ENCODE measurements around the gene MOCS3.
"Not testable (repeated sequence)": the region's sequence is repeated elsewhere in the genome, so short reads cannot be mapped to it uniquely, and the experiment has no call there.

MOCS3 gene

DNA sequence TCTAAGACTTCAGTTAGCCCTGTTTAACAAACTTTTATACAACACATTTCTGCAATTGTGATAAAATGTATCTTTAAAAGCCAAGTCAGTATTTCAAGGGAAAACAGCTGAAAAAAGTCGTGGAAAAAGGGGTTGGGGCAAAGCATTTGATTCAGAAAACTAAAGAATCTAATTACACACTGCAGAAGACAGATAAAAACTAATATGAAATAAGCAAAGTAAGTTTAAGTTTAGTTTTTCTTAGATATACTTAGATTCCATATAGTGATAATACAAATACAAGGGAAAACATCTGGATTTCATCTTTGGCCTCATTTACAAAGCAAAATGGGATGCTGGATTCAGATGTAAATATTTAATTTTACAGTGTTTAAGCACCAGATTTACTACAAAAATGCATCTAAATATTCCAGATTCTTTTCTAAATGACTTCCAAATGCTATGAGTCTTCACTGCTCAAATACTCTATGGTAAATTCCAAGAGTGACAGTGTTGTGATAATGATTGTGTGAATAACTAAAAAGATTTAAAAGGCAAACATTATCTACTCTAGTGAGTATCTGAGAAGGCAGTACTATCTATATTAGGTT is 25.8 kb upstream of the MOCS3 start:
- no peak for DNase-seq (ENCODE audit: low read depth)

DNA sequence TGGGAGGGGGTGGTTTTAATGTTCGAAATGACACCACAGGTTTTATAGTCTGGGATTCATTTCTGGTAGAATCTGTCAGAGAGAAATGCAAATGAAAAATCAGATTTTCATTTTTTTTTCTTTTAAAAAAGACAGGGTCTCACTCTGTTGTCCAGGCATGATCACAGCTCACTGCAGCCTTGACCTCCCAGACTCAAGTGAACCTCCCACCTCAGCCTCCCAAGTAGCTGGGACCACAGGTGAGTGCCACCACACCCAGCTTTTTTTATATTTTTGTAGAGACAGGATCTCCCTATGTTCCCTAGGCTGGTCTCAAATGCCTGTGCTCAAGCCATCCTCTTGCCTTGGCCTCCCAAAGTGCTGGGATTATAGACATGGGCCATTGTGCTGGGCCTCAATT is 25.0 kb upstream of the MOCS3 start:
- no peak for DNase-seq (ENCODE audit: low read depth)

DNA sequence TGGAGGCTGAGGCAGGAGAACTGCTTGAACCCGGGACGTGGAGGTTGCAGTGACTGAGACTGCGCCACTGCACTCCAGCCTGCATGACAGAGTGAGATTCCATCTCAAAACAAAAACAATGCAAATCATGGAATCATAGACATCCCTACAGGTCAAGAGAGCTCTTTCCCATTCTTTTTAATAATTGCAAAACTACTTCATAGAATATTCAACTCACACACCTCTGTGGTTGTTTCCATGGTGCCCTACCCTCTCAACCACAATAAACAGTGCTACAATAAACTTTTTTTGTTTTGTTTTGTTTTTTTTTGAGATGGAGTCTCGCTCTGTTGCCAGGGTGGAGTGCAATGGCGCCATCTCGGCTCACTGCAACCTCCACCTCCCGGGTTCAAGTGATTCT is 15.5 kb upstream of the MOCS3 start:
- DNase-seq (ENCODE audit: low read depth): no peak

DNA sequence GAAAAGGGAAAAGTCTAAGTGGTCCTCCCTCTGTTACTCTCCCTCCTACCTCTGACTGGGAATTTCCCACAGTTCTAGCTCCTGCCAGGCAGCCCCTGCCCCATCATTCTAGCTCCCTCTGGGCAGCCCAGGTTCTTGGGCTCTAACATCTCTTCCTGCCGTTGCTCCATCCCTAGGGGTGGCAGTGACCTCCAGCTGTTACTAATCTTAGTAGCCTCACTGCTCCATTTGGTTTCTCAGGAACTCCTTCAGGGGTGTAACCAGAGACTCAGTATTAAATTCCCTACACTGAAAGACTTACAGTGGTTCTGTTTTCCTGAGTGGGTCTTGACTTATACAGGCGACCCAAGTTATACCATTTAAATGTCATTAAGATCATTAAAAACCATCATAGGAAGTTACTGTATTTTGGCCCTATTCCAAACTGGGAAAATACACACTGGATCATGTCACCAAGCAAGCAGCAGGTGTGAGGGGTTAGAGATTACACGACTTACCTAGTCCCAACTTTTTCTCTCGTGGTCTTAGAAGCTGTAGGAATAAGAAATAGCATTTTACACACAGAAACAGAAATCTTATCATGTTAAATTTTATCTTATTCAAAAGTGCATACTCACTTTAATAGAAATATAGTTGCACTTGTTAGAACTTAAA is 10.4 kb upstream of the MOCS3 start:
- DNase-seq (ENCODE audit: low read depth): no peak

DNA sequence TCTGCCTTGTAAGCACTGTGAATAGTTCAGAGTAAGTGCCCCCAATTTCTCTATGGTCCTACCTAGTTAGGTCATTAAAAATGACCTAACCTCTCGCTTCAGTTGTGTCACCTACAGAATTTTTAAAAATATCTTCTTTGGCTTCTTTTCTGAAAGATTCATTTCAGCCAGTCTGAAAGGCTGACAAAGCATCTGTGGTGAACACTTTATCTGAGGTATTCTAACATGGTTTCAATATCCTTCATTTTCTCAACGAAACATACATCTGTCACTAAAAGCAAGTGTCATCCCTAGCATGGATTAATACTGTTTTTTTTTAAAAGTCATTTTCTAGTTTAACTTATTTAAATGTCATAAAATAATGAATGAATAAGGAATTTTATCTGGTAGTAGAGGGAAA is 5.4 kb upstream of the MOCS3 start:
- DNase-seq (ENCODE audit: low read depth): no peak

DNA sequence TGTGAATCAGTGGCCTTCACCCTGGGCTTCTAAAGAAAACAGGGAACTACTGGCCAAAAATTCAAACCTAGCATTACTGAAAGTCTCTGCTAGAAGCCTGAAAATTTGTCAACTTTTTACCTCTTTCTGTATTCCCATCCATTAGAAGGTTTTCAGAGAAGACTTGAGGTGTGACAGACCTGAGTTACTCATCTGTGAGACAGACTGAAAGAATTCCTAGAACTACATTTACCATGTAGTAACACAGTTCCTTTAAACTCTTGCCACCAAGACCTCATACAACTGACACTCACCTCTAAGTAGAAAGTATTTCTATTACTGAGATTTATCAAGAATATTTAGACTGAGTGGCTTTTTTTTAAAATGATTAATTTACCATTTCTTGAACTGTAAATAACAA is 4.8 kb upstream of the MOCS3 start:
- DNase-seq (ENCODE audit: low read depth): no peak

DNA sequence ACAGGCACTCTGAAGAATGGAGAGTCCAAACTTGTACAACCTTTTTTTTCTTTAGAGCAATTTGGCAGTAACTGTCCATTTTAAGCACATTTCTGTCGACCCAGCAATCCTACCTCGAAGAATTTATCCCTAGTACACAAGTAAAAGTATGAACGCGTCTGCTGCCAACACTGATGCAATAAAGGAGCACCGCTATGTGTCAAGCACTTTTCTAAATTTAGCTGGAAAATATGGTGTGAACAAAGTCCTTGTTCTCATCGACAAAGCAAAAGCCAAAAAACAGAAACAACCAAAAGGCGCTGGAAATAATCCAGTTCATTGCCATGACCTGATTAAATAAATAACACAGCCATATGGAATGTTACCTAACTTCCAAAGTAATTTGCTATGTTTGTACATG is 1.3 kb upstream of the MOCS3 start:
- DNase-seq (ENCODE audit: low read depth): peak; percentile 12

DNA sequence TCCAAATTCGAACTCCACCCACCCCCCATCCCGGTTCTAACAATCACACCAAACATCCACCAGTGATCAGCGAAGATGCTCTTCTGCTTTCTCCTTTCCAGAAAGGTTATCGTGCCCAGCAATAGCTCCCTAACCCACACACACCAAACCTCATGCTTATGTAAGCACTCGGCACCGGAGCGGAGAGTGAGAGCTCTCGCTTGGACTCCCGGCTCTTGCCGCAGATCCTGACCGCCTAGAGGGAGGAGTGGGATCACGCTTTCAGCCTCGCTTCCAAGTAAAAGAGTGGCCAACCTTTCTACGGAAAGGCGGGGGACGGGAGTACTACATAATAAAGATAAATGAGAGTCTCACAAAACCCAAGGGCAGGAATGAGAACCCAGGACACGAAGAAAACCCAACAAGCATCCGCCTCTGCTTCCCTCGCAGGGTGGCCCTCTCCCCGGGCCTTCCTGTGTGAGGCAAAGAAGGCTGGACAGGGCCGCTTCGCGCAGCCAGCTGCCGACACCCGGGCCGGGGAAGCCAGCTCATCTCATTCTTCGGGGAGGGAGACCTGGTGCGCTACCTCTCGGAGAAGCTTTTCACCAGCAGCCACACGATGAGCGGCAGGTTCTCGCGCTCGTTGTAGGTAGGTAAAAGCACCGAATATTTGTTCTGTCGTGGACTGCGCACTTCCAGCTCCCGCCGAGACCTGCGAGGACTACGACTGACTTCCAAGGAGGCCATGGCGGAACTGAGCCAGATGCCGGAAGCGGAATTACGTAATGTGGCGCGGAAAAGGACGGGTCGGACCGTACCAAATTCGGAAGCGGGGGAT is 612 bp upstream of the MOCS3 start, which contains the start of gene DPM1:
Gene DPM1 (minus strand): TSS at position 735 of the 817 bp plus-strand sequence. CDS start 9 bp downstream, at position 726.
- DNase-seq (ENCODE audit: low read depth): no peak

DNA sequence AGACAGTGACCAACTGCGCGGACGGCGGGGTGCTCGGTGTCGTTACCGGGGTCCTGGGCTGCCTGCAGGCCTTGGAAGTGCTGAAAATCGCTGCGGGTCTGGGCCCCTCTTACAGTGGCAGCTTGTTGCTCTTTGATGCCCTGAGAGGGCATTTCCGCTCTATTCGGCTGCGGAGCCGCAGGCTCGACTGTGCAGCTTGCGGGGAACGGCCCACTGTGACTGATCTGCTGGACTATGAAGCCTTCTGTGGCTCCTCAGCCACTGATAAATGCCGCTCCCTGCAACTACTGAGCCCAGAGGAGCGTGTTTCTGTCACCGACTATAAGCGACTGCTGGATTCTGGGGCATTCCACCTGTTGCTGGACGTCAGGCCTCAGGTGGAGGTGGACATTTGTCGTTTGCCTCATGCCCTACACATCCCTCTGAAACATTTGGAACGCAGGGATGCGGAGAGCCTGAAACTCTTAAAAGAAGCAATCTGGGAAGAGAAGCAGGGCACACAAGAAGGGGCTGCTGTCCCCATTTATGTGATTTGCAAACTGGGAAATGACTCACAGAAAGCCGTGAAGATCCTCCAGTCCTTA is 1.0 kb downstream of the MOCS3 start:
- DNase-seq (ENCODE audit: low read depth): no peak

DNA sequence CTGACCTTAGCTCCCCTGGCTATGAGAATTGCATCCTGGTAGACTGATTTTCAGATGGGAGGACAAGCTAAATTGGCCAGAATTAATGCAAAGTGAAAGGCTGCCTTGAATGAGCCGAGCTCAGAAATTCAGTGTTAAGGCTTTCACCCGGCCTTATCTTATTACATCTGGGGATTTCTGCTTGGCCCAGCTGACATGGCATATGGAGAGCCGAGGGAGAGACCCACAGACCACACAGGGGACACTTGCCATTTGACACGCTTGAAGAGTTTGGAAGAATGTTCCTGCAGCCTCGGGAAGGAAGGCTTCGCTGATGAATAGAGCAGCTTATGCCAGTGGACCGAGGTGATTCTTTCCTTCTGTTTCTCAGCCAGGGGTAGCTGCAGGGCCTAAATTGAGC is 9.0 kb downstream of the MOCS3 start:
- DNase-seq (ENCODE audit: low read depth): no peak

DNA sequence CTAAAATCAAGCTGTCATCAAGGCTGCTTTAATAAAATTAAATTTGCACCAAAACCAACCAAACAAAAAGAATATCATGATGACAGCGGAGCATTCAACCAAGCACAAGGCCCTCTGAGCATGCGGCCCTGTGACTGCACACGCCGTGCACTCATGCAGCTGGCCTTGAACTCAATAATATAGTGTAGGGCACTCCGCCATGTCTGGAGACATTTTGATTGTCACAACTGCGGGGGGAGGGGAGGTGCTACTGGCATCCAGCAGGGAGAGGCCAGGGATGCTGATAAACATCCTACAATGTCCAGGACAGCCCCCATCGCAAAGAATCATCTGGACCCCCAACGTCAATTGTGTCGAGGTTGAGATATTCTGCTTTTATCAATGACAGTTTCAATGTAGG is 9.7 kb downstream of the MOCS3 start:
- DNase-seq (ENCODE audit: low read depth): no peak

DNA sequence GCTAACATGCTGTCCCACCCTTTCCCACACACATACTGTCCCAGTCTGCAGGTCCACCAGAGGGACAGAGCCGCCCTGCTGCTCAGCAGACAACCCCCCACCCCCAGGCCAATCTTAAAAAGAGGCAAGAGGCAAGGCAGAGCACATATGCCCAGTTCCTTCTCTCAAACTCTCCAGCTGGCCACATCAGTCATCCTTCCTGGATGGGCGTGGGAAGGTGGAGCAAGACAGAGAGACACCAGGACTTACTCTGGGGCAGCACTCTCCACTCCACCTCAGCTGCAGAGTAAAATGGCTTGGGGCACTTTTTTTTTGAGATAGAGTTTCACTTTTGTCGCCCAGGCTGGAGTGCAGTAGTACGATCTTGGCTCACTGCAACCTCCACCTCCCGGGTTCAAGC is 10.8 kb downstream of the MOCS3 start:
- no peak for DNase-seq (ENCODE audit: low read depth)

DNA sequence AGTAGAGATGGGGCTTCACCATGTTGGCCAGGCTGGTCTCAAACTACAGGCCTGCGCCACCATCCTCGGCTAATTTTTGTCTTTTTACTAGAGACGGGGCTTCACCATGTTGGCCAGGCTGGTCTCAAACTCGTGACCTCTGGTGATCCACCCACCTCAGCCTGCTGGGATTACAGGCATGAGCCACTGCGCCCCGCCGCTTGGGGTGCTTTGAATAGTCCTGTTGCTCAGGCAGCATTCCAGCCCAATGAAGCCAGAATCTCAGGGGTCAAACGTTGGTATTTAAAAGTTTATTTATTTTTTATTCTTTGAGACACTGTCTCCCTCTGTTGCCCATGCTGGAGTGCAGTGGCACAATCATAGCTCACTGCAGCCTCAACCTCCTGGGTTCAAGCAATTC is 11.3 kb downstream of the MOCS3 start:
- no peak for DNase-seq (ENCODE audit: low read depth)

DNA sequence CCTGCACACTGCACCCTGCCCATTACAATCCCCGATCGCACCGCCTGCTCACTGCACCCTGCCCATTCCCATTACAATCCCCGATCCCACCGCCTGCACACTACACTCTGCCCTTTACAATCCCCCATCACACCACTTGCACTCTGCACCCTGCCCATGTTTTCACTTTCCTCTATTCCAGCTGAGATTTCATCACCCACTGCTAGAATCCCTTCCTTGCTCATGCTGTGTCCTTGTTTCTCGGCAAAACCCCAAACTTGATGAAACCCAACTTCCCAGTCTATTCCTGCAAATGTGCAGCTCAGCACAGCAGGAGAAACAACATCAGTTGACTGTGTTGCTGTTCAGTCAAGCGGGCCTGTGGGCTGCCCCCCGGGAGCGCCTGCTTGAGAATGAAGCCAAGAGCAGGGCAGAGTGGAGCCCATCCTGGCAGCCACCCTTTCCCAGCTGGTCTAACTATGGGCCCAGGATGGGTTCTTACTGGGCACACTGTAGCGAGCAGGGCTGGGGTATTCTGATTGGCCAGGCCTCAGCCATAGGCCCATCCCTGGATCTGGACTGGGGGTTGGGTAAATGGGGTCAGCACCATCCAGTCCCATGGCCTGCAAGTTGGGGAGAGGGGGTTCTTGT is 17.2 kb downstream of the MOCS3 start:
- DNase-seq (ENCODE audit: low read depth): no peak

DNA sequence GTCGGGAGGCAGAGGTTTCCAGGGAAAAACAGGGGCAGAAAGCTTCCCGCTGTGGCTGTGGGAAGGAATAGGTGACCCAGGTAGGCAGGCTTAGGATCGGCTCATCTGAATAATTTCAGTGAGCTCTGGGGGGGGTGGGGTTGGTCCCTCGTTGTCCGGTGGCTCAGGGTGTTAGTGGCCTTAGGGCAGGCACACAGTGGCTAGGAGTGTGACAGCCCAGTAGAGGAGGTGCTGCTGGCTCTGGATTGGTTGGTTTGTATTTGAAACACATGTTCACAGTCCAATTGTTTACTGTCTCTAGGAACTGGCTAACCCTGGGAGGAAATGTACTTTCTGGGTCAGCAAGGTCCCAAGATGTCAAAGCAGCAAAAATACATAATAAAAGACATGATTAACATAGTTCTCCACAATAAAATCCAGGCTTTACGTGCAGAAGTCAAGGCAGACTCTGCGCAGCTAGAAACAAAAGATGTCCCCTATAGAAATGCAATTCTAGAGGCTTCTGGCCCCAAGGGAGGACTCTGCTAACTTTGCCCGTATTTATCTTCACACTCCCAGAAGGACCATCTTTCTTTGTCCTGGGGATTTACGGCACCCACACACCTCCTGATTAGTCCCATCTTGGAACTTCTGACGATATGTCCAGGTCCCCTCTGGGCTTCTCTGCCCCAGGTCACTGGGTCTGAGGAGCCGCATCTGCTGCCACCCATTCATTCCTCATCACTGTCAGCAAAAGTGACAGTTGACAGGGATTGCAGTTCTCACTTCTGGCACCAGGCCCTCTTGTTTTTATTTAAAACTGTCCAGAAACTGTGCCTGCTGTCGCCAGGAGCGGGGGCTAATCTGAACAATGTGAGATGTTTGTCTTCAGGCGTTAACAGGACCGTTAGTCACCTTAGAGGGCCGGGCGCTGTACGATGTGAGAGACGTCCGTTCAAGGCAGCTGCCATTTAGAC is 18.7 kb downstream of the MOCS3 start:
- DNase-seq (ENCODE audit: low read depth): no peak

DNA sequence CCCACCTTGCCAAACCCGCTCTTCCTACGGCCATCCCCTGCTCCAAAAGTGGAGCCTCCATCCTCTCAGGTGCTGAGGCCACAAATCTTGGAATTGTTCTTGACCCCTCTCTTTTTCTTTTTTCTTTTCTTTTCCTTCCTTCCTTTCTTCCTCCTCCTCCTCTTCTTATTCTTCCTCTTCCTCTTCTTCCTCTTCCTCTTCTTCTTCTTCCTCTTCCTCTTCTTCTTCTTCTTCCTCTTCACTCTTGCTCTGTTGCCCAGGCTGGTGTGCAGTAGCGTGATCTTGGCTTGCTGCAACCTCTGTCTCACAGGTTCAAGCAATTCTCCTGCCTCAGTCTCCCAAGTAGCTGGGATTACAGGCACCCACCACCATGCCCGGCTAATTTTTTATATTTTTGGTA is 19.9 kb downstream of the MOCS3 start:
- not testable (repeated sequence) for DNase-seq (ENCODE audit: low read depth)

DNA sequence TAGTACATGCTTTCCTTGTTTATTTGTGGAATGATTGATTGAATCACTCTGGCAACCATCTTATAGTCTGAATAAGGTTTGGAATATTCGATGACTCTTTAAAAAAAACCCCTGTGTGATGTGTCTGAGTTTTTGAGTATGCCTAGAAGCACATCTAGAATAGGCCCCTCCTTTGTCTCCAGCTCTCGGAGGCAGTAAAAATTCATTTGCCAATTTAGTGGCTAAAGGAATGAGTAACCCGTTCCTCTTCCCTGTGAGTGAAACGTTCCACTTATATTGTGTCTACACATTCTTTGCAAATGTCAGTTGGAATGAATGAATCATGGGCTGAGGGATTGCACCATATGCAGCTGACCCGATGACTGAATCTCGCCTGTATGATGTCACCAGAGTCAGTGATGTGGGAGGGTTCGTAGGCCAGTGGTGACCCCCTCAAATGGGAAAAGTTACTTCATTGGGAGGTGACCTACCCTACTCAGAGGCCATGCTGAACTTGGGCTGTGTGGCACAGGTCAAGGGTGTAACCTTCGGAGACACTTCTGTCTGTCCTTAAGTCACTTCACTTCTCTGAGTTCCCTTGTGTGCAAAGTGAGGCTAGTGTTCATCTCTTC is 21.6 kb downstream of the MOCS3 start:
- DNase-seq (ENCODE audit: low read depth): peak; percentile 97

DNA sequence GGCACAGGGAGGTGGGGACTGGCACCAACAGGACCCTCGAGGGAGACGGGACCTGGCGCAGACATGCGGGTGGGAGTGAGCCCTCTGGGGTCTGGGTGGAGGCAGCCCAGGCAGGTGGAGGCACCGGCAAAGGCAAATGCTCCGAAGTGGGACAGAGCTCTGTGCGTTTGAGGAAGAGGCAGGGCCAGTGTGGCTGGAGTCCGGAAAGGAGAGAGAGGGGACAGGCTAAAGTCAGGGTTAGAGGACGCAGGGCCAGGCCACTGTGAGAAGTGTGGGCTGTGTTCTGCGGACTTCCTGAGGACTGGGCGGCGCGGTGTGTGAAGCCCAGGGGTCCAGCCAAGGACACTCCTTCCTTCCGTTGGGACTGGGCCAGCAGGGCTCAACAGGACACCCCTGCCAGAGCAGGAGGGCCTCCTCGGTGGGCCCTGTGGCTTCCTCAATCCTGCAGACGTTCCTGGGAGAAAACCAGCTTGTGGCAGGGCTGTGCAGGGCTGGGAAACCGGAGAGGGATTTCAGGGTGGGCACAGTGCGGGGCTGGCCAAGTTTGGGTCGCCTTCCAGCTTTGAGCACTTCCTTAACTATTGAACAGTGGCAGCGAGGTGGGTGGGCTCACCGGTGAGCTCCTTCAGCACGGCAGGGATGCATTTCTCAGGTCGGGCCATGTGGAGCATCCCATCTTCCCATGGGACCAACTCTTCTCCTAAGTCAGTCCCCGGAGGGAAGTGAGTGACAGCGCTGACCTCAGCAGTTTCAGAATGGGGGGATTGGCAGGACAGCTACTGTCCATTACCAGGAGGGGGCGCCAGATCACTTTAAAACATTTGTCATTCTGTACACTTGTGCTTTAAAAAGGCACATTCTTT is 22.5 kb downstream of the MOCS3 start:
- DNase-seq (ENCODE audit: low read depth): peak; percentile 40

DNA sequence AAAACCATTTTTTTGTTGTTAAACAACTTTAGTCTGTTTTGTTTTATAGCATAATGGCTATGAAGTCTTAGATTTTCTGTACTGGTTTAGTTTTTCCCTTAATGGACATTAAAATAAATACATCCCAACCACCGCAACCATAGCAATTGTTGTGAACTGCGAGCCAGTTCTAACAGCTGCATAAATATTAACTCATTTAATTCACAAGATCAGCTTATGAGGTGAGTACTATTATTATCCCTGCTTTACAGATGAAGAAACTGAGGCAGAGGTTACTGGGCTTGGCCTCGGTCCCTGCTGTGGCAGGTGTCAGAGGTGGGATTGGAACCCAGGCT is 23.1 kb downstream of the MOCS3 start:
- no peak for DNase-seq (ENCODE audit: low read depth)

DNA sequence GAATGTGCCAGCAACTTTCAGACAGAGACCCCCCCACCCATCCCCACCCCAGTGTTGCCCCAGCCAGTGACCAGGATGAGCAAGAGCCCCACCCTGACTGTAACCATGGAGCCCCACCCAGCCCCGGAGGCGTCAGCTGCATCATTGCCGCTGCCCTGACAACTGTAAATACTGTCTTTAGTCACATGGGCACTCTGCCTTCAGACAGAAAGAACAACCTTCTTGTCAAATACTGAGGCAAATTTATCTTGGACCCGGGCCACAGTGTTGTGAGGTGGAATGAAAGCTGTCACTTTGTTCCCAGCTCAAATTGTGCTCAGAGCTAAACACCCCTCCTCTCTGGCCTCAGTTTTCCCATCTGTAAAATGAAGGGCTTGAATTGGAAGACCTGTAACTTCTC is 23.7 kb downstream of the MOCS3 start:
- DNase-seq (ENCODE audit: low read depth): peak; percentile 62

All from GM04504 (cell line).